HG03571 (cell line): ENCODE measurements around the gene RALA.

Experiments
- ATAC-seq: cut with Tn5 transposase; IDR thresholded peaks from one replicate; pipeline ENCODE4 v1.9.1; 2021; ENCODE audit not compliant: unreplicated experiment

The RALA gene

DNA sequence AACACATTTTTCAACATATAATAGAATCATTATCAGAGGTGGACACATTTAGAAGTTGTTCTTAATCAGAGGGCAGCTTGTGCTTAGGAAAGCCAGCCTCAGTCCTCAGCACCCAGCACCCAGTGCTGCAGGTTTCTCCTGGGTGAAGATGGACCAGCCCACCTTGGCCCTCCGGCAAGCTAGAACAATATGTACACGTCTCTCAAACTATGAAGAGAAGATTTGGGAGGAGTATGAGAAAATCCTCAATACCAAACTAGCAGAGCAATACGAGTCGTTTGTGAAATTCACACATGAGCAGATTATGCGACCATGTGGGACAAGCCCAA, 13.5 kb upstream of the RALA start:
- ATAC-seq: no peak

- no peak for ATAC-seq
Observed at GRCh38 chr7:39613577-39613976, 9.8 kb upstream of the RALA start.

DNA sequence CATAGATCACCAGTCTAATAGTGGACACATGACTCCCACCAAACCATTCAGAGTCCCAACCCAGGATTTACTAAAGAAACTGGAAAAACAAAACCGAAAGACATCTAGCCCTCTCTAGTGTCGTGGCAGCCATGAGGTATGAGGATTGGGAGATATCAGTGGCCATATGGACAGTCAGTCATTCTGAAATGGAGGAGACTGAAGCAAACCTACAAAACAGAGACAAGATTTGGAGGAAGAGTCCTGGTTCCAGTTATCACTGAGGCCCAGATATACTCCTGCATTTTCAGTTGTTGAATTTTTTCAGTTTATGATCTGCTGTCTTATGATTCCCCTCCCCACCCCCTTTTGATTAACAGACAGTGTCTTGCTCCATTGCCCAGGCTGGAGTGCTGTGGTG, 9.1 kb upstream of the RALA start:
- ATAC-seq: no peak

DNA sequence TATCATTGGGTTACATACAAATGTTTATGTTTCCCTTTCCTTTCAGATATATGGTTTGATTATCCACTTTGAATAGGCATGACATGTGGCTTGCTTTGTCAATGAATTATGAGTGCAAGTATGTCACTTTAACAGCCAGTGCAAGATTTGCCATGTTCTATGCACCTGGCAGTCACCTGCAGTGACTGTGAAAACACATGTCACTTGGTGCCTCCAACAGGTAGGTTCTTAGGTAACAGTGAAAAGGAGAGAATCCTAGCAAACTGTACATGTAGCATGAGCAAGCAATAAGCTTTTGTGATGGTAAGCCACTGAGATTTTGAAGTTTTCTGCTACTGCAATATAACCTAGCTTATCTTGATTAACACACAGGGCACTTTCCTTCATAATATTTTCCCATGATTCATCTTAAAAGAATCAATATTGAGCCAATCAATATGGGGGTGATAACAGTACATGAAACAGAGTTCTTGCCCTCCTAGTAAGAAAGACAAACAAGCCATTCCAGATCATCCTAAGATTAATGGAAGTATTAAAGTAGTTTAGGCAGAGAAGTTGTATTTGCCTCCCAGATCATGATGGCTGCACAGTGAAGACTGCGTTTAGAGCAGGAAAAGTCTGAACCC, 7.9 kb upstream of the RALA start:
- ATAC-seq: no peak

DNA sequence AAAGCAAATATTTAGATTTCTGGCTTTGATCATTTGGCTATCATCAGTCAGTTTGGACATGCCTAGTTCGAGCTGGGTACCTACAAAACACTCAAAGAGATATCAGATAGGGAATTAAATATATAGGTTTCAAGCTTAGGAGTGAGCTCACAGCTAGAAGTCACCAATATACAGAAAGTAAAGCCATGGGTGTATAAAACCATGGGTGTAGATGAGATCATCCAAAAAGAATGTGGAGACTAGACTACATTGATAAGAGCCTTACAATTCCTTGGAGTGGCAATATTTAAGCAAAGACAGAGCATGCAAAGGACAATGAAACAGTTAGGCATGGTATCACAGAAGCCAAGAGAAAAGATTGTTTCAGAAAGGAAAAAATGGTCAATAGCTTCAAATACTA, 7.2 kb upstream of the RALA start:
- no peak for ATAC-seq

GRCh38 chr7:39617005-39617404, 6.4 kb upstream of the RALA start:
- no peak for ATAC-seq

DNA sequence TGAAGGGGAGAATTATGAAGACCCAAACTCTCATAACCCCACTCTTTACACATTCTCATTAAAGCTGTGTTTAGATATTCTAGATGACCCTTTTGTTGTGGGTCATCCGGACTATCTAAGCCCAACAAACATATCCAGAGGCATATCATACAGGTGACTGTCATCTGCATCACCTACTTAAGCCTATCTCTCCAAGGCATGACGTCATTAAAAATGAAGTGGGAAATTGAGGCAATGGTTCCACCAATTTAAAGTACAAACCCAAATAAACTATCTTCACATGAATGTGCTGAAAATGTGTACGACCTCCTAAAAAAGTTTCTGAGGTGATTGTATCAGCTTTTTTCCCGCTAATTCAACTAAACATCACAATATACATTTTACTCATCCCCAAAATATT, 4.5 kb upstream of the RALA start:
- ATAC-seq: no peak

- ATAC-seq: no peak
Observed at GRCh38 chr7:39620486-39620885, 2.9 kb upstream of the RALA start.

GRCh38 chr7:39621261-39621660, 2.1 kb upstream of the RALA start:
- no peak for ATAC-seq

- no peak for ATAC-seq
Observed at GRCh38 chr7:39621784-39622411, 1.5 kb upstream of the RALA start.

- ATAC-seq: no peak
Observed at GRCh38 chr7:39622609-39623008, 763 bp upstream of the RALA start.

- ATAC-seq: peak; percentile 44
Observed at GRCh38 chr7:39623732-39624441, 515 bp downstream of the RALA start.

DNA sequence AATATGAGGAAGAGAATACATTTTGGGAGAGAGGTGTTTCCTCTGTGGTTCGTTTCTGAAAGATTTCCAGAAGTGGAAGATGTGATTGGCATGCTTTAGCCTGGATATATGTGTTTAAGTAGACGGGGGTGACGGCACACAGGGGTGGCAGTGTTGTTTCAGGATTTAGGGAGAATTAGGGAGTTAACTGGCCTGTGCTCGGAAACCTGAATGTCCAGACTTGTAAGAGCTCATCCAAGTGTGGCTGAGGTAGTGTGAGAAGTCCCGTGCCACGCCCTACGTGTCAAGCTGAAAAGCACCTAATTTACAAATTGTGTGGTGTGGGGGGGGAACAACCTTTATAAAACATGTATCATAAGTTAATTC, 1.1 kb downstream of the RALA start:
- no peak for ATAC-seq

DNA sequence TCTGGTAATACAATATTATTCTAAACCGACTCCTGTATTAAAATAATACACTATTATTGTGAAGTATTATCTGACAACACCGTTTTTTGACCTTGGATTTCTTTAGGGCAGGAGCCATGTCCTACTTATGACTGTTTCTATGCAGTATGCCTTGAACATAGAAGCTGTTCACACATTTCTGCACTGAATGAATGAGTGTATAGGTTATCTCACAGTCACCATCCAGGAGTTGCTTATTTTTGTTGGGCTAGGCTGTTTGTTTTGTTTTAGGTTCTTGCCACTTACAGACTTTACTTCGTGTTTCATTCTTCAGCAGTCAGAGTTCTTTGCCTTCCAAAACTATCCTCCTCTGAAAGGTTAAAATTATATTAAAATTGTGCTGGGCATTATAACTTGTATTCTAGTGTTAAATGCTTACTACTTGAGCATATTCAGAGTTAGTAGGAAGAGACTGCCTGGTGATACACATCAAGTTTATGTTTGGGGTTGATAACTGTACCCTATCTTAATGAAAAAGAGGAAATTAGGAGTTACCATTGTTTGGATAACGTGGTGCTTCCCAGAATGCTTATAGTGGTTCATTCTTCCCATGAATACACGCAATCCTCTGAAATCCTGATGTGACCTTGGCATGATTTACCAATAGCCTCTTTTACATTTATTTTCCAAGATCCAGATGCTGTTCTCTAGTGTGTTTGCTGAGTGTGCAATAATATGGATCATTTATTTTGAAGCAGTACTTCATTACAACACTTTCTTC, 1.7 kb downstream of the RALA start:
- ATAC-seq: no peak

DNA sequence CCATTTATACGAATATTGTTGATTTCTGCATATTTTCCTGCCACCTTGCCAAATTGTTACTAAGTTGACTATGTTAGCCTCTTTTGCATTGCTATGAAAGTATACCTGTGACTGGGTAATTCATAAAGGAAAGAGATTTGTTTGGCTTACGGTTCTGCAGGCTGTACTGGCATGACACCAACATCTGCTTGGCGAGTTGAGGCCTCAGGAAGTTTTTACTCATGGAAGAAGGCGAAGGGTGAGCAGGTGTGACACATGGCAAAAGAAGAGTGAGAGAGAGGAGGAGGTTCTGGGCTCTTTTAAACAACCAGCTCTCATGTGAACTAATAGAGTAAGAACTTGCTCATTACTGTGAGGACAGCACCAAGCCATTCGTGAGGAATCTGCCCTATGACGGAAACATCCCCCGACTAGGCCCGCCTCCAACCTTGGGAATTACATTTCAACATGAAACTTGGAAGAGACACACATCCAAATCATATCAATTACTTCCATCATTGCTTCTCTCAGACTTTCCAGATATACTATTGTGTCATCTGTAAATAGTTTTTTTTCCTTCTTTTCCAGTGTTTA, 8.4 kb downstream of the RALA start:
- no peak for ATAC-seq

DNA sequence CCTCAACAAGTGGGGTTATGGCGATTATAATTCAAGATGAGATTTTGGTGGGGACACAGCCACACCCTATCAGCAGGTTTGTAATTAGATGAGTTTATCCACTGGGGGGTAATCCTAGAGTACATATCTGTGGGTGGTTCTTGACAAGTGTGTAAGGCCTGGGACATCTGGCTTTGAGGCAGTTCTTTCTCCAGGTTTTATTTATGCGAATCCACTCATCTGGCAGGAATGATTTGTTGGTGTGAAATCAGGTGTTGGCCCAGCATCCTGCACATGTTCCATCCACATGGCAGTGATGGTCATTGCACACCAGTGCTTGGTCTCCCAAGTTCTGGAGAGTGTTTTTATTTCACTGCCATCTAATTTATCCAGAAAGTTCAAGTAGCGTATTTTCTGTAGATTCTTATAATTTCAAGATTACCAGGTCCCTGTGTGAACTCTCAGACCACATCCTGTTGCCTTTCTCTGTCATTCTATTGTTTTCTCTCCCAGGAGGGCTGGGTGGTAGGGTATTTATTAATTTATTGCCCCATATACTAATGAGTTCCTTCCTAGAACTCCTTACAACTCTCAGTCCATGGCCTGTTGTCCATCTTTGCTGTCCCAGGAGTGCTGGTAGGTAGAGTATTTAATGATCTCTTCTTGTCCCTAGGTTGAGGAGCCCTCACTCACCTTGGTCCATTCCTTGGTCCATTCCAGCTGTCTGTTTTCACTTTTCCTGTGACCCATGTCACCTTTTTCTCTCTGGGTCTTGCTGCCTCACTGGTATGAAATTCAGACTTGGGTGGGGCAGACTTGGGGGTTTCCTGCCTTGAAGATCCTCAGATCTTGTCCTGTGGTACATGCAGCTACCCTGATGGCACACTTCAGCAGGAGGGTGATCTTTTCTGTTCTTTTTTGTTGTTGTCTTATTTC, 10.4 kb downstream of the RALA start:
- ATAC-seq: peak; percentile 78

- ATAC-seq: no peak
Observed at GRCh38 chr7:39634478-39634805, 11.1 kb downstream of the RALA start.

DNA sequence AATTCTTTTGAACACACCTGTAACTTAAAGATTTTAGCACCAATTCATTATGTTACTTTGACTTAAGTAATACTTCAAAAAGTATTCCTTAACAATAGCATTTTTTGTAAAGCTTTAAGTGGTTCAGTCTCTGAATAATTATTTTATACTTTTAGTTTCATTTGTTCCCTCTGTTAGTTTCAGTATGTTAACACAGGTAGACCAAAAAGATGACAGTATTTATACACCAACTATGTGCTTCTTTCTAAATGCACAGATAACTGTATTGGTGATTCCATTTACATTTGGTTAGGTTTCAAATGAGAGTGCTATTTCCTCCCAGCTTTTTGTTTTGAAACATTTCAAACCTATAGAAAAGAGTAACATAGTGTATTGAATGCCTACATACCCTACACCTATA, 14.0 kb downstream of the RALA start:
- peak; percentile 34 for ATAC-seq

DNA sequence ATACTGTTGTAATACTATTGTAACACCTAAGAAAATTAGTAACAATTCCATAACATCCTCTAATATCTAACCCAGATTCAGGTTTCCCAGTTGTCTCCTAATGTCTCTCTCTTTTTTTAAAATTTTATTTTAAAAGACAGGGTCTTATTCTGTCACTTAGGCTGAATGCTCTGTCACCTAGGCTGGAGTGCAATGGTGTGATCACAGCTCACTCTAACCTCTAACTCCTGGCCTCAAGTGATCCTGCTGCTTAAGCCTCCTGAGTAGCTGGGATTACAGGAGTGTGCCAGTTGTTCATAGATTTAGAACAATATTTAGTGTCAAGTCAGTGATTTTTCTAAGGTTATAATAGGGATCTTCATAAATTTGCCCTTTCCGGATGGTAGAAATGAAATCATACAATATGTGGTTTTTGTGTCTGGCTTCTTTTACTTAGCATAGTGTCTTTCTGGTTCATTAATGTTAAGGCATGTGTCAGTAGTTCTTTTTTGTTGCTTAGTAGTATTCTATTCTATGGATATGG, 14.7 kb downstream of the RALA start:
- no peak for ATAC-seq

DNA sequence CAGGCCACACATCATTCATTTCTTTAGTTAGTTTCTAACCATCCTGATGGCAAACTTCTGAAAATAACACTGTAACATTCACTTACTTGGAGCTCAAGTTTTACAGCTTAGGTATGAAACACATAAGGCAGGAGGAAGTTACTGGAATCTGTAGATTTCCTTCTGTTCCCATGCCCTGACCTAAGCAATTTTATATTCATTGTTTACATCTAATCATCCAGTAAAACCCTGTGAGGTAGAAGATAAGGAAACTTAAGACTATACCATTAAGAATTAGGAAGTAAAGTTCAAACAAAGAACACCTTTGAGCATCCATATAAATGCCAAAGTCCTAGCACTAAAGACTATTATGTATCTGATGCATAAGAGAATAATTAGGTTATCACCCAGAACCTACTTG, 19.5 kb downstream of the RALA start:
- no peak for ATAC-seq

GRCh38 chr7:39644170-39644569, 20.8 kb downstream of the RALA start:
- ATAC-seq: no peak
